Activated T-helper 1 cell treated with Interleukin-2 at 50 U/mL for 16 hours (primary cell): ENCODE data around the gene ANKS1B.

Experiments used
- DNase-seq: peaks from one replicate; pipeline ENCODE4 v3.0.0-alpha.2; 2020; ENCODE audit warnings: low read depth

Gene ANKS1B

GRCh38 chr12:99450036-99450630, 534.6 kb downstream of the ANKS1B start:
- DNase-seq = no peak

DNA sequence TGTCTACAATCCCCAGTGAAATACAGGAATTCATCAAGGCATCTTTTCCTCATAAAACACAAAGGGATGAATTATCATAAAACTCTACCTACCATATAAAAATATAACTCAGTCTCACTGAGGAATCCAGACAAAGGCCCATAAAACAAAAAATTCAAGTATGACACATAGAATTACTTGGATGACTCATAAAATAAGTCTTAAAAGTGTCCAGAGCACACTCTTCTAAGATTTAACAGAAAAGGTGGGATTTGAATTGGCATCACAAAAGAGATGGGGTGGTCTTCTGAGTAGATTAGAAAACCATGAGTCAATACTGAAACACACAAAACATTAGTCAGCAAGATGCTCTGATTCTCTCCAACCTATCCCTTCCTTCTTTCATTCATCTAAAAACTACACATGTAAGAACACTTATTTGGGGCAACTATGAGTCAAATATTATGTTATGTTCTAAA, 539.8 kb downstream of the ANKS1B start:
- no peak for DNase-seq

- DNase-seq = no peak
These were observed 542.0 kb downstream of the ANKS1B start for GRCh38 chr12:99442758-99443157.

DNA sequence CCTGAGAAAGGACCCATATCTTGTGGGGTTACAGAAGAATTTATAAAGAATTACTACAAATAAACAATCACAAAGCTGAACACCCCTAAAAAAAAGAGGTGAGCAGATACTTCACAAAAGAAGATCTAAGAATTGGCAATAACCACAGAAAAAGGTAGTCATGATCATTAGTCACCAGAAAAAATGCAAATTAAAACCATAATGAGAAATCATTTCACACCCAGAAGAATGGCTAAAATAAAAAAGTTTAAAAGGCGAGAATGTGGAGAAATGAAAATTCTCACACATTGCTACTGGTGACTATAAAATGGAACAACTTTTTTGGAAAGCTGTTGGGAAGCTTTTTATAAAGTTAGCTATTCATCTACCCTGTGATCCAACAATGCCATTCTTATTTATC, 545.3 kb downstream of the ANKS1B start:
- no peak for DNase-seq

GRCh38 chr12:99436584-99436983, 548.2 kb downstream of the ANKS1B start:
- DNase-seq = no peak

DNA sequence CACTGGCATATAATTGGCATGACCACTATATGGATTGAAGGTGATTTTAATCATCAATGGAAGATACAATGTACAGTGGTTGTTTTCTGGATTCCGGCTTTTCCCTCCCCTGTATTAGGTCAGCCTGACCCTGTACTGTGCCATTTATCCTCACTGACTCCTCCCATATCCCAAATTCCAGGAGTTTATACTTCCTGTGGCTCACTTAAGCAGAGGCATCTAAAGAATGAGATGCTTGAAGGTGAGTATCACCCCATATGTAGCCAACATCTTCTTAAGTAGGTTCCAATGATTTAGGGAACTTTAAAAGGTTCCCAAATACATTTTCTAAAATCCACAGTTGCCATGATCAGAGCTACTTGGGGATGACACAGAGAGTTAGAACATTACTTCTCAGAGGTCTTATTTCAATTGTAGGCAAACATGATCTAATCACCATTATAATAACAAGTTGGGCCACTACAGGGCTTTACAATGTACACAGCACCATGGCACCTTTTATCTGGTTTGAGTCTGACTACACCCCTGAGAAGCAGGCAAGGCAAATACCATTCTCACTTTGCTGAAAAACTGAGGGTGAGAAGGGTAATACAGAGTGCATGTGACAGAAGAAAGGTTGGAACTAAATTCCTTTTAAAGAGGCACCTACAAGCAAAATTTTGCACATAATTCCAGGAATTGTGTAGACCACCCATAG, 549.5 kb downstream of the ANKS1B start:
- no peak for DNase-seq

GRCh38 chr12:99433155-99433554, 551.6 kb downstream of the ANKS1B start:
- no peak for DNase-seq

GRCh38 chr12:99431203-99431602, 553.5 kb downstream of the ANKS1B start:
- DNase-seq = no peak

GRCh38 chr12:99427104-99427503, 557.6 kb downstream of the ANKS1B start:
- no peak for DNase-seq

- DNase-seq = no peak
These were observed 566.4 kb downstream of the ANKS1B start for GRCh38 chr12:99418379-99418778.

DNA sequence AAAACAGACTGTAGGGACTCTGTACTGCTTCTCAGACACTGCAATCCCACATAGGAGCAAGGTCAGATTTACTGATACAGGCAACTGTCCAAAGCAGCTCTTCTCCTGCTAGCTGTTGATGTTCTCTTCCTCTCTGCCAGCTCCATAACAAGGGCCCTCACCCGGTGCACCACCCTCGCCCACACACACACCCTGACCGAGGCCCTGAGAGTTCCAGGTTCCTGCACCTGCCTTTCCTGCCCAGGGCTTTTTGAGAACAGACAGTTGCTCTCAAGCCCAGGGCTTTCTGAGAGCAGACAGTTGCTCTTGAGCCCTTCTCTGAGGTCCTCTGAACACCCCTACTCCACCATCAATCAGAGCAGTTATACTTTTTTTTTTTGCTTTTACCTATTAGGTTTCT, 571.0 kb downstream of the ANKS1B start:
- no peak for DNase-seq

DNA sequence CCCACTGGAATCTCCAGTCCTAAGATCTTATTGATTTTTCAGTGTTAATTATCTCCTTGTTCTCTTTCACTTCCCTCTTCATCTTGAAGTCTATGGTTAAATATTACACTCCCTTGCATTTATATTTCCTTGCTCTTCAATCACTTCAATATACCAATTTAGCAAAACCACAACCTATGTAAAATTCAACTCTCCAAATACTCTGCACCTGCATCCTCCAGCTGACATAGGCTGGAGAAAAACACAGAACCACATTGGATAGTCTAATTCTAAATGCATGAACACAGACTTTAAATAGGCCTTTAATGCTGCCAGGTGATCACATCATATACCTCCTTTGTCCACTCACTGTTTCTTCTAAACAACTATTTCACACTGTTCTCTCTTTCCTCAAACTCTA, 591.0 kb downstream of the ANKS1B start:
- no peak for DNase-seq

- DNase-seq = no peak
These were observed 592.5 kb downstream of the ANKS1B start for GRCh38 chr12:99392091-99392850.

DNA sequence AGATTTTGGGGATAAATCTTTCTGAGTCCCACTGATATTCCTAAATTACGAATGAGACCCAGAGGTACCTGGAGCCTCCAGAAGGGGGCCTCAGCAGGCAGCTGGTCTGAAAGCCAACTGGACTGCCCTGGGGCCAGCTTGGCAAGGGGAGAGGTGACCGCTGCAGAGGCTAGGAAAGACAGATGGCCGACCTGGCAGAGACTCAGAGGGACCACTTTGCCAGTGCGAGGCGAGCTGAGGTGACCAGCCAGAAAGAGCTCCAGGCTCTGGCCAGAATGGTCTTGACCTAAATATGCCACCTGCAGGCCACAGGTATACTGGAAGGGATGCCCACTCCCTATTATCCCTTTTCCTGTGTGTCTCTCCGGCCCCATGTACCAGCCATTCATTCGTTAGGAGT, 594.0 kb downstream of the ANKS1B start:
- no peak for DNase-seq

DNA sequence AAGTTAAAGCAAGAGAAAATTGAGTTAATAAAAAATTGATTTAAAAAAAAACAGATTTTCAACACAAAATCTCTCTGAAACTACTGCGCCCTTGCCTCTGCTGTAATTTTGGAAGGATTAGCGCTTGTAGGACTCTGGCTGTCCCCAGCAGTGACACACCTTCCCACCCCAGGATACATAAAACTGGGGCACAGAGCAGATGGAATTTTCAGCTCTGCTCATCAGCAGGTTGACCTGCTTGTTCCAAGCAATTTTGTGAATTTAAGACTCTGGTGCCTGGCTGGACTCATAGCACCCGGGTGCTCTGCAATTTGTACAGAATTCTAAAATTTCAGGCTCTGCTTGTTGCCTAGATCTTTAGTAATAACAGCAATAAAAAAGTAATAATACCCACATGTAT, 595.0 kb downstream of the ANKS1B start:
- no peak for DNase-seq

- DNase-seq = no peak
These were observed 596.0 kb downstream of the ANKS1B start for GRCh38 chr12:99388671-99389195.

DNA sequence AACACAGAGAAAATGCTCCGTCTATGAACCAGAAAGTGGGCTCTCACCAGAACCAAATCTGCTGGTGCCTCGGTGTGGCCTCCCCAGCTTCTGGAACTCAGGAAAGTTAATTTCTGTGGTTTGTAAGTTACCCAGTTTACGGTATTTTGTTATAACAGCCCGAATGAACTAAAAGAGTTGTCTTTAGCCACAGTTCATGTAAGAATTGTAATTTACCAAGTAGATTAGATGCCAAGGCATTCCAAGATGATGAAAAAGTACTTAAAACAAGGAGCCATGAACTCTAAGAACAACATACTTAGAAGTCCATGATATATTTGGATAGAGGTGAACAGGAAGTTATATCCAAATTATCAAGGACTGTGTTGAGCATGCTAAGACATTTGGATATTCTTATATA, 597.1 kb downstream of the ANKS1B start:
- DNase-seq = no peak

- no peak for DNase-seq
These were observed 597.8 kb downstream of the ANKS1B start for GRCh38 chr12:99386907-99387306.

- DNase-seq = no peak
These were observed 601.5 kb downstream of the ANKS1B start for GRCh38 chr12:99383258-99383657.

- no peak for DNase-seq
These were observed 602.7 kb downstream of the ANKS1B start for GRCh38 chr12:99381992-99382391.

GRCh38 chr12:99380701-99381100, 604.0 kb downstream of the ANKS1B start:
- no peak for DNase-seq

- no peak for DNase-seq
These were observed 610.7 kb downstream of the ANKS1B start for GRCh38 chr12:99374023-99374422.
